Mucosa of rectum (tissue), 2 donors: Measurements from ENCODE around the gene MYO7B.

Experiments
- H3K27ac ChIP-seq, 2 donors: one replicate each; pipeline ENCODE4 v1.7.0; 2013; ENCODE audit warnings: inconsistent platforms in 2 of 2, low read depth in 2 of 2, low read length in 2 of 2
- H3K27me3 ChIP-seq, 2 donors: one replicate each; pipeline ENCODE4 v1.7.0; 2013; ENCODE audit warnings: low read length in 2 of 2; ENCODE audit not compliant: control insufficient read depth in 2 of 2, insufficient read depth in 2 of 2
- H3K36me3 ChIP-seq, 2 donors: one replicate each; pipeline ENCODE4 v1.7.0; 2013; ENCODE audit warnings: low read length in 2 of 2; ENCODE audit not compliant: control insufficient read depth in 2 of 2, insufficient read depth in 2 of 2
- H3K4me1 ChIP-seq, 2 donors: one replicate each; pipeline ENCODE4 v1.7.0; 2013; ENCODE audit warnings: low read length in 2 of 2, mild to moderate bottlenecking in 1 of 2; ENCODE audit not compliant: control insufficient read depth in 2 of 2, insufficient read depth in 2 of 2
- H3K4me3 ChIP-seq, 2 donors: one replicate each; pipeline ENCODE4 v1.7.0; 2013; ENCODE audit warnings: low read length in 2 of 2
- H3K9ac ChIP-seq, 2 donors: one replicate each; pipeline ENCODE4 v1.7.0; 2013; ENCODE audit warnings: low read length in 2 of 2, low read depth in 1 of 2, mild to moderate bottlenecking in 1 of 2
- H3K9me3 ChIP-seq, 2 donors: one replicate each; pipeline ENCODE4 v1.7.0; 2013; ENCODE audit warnings: low read length in 2 of 2; ENCODE audit not compliant: control insufficient read depth in 2 of 2
- donor health status: healthy.
- donor health status: Normal muscosa, but diverticular disease.

Gene MYO7B

GRCh38 chr2:127681976-127682857 is 146.7 kb downstream of the MYO7B start:
- H3K9me3 ChIP-seq: no peaks in the 10 kb centered on the region
- peaks cover 0 to 12% of the 10 kb centered on the region in 2 donors for H3K27me3 ChIP-seq
- peaks cover 0 to 3% of the 10 kb centered on the region in 2 donors for H3K4me1 ChIP-seq
- no peaks in the 10 kb centered on the region for H3K36me3 ChIP-seq
- no peak overlapping the region for H3K9ac ChIP-seq
- no peak overlapping the region for H3K27ac ChIP-seq
- H3K4me3 ChIP-seq: no peak overlapping the region

DNA sequence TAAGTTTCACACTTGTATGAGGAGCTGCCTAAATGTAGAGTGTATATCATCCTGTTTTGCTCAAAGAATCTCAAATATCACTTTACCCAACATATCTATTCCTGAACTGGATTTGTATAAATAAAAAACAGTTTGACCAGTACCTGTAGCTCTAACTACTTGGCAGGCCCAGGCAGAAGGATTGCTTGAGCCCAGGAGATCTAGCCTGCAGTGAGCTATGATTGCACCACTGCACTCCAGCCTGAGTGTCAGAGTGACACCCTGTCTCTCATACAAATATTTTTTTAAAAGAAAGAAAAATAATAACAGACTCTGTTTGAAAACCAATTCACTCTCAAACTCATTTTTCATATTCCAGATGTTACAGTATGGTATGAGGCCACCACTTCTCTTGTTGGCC is 147.6 kb downstream of the MYO7B start:
- Histone ChIP-seq H3K27me3 (peaks cover 0 to 6% of the 10 kb centered on the region in 2 donors), H3K4me1 (peaks cover 0 to 3% of the 10 kb centered on the region in 2 donors), H3K4me3 (no peak overlapping the region), H3K27ac (no peak overlapping the region), H3K9me3 (no peaks in the 10 kb centered on the region), H3K36me3 (no peaks in the 10 kb centered on the region), H3K9ac (no peak overlapping the region)

DNA sequence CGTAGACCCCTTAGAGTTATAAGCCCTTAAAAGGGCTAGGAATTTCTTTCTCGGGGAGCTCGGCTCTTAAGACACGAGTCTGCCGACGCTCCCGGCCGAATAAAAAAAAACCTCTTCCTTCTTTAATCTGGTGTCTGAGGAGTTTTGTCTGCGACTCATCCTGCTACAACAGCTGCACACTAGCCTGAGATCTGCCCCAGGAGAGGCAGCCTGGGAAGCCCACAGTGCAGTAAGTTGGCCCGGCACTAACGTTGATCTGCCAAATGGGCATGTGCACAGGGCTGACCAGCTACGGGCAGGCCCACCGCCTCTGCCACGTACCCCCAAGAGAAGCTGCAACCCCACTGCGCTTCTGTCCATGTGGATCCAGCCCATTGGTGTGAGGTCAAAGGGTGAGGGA is 148.3 kb downstream of the MYO7B start:
- Histone ChIP-seq H3K4me1 (peaks cover 0 to 3% of the 10 kb centered on the region in 2 donors), H3K36me3 (no peaks in the 10 kb centered on the region), H3K9ac (no peak overlapping the region), H3K27me3 (no peaks in the 10 kb centered on the region), H3K27ac (peak overlapping the region in 1 of 2 donors; percentile 35), H3K9me3 (peaks cover 0 to 2% of the 10 kb centered on the region in 2 donors), H3K4me3 (no peak overlapping the region)

- Histone ChIP-seq H3K27ac (no peak overlapping the region), H3K4me1 (peaks cover 0 to 3% of the 10 kb centered on the region in 2 donors), H3K27me3 (no peaks in the 10 kb centered on the region), H3K36me3 (no peaks in the 10 kb centered on the region), H3K9ac (no peak overlapping the region), H3K4me3 (no peak overlapping the region), H3K9me3 (peaks cover 0 to 2% of the 10 kb centered on the region in 2 donors)
These were observed 150.1 kb downstream of the MYO7B start for GRCh38 chr2:127685410-127686080.
